CD14-positive monocyte (primary cell): Measurements from ENCODE around the gene EVA1C. TPM values are rescaled to one million over a fixed set of nuclear protein-coding genes. Genes with fewer than 3 reads are reported as not detected.
A peak's percentile ranks its signal among the peaks of the same experiment; 100 is the strongest.

ENCODE experiments used
- DNase-seq, 3 donors: peaks; one replicate each; pipeline ENCODE4 v3.0.0-alpha.2; 2011 to 2022
- H2AFZ ChIP-seq: 2 replicates; pipeline ENCODE4 v1.6.0; 2012; ENCODE audit warnings: mild to moderate bottlenecking, low read depth, low read length, inconsistent platforms; ENCODE audit not compliant: insufficient read depth, poor library complexity, severe bottlenecking
- H3K27ac ChIP-seq, 2 donors: 1 replicate in 1 of 2; 2 replicates in 1 of 2; pipeline ENCODE4 v1.5.1; 2012 to 2013; ENCODE audit warnings: low read length in 2 of 2, control low read depth in 1 of 2, inconsistent platforms in 1 of 2, low read depth in 1 of 2, mild to moderate bottlenecking in 1 of 2
- H3K27me3 ChIP-seq, 2 donors: one replicate each; pipeline versions ENCODE4 v1.6.0 to v1.6.1; 2011 to 2013; ENCODE audit warnings: low read length in 2 of 2; ENCODE audit not compliant: control insufficient read depth in 2 of 2, insufficient read depth in 2 of 2
- H3K36me3 ChIP-seq, 2 donors: replicated peaks in 1 of 2; 1 replicate in 1 of 2; 2 replicates in 1 of 2; pipeline versions ENCODE4 v1.5.1 to v1.6.1; 2012 to 2013; ENCODE audit warnings: low read length in 2 of 2, control low read depth in 1 of 2, inconsistent platforms in 1 of 2, mild to moderate bottlenecking in 1 of 2; ENCODE audit not compliant: insufficient read depth in 2 of 2, control insufficient read depth in 1 of 2
- H3K4me1 ChIP-seq, 2 donors: 1 replicate in 1 of 2; 2 replicates in 1 of 2; pipeline versions ENCODE4 v1.5.1 to v1.6.1; 2012 to 2013; ENCODE audit warnings: low read length in 2 of 2, control low read depth in 1 of 2, inconsistent platforms in 1 of 2, mild to moderate bottlenecking in 1 of 2, moderate library complexity in 1 of 2; ENCODE audit not compliant: insufficient read depth in 2 of 2, control insufficient read depth in 1 of 2
- H3K4me2 ChIP-seq: replicated peaks from 2 replicates; pipeline ENCODE3; 2012; ENCODE audit warnings: low read length, moderate library complexity, mild to moderate bottlenecking; ENCODE audit not compliant: poor library complexity, severe bottlenecking; ENCODE audit errors: extremely low read depth
- H3K4me3 ChIP-seq, 3 experiments: fragments of 200-600 bp in 1 of 3; sonication (generic) in 1 of 3; replicated peaks in 1 of 3; 1 replicate in 2 of 3; 2 replicates in 1 of 3; pipeline ENCODE4 v1.5.1; 2011 to 2013; ENCODE audit warnings: low read length in 3 of 3, mild to moderate bottlenecking in 3 of 3, control low read depth in 2 of 3, low read depth in 2 of 3, inconsistent platforms in 1 of 3, moderate library complexity in 1 of 3
- H3K79me2 ChIP-seq: 2 replicates; pipeline ENCODE4 v1.6.0; 2012; ENCODE audit warnings: mild to moderate bottlenecking, control low read depth, inconsistent platforms, low read length, moderate library complexity; ENCODE audit not compliant: insufficient read depth
- H3K9ac ChIP-seq: 2 replicates; pipeline ENCODE4 v1.6.0; 2017; ENCODE audit warnings: low read length, mild to moderate bottlenecking; ENCODE audit not compliant: insufficient read depth, poor library complexity, severe bottlenecking
- H3K9me3 ChIP-seq, 2 donors: replicated peaks in 1 of 2; 1 replicate in 1 of 2; 2 replicates in 1 of 2; pipeline versions ENCODE4 v1.5.1 to v1.6.1; 2012 to 2013; ENCODE audit warnings: low read length in 2 of 2, control low read depth in 1 of 2; ENCODE audit not compliant: control insufficient read depth in 1 of 2, insufficient read depth in 1 of 2
- H4K20me1 ChIP-seq: 2 replicates; pipeline ENCODE4 v1.6.0; 2012; ENCODE audit warnings: mild to moderate bottlenecking, low read length, control low read depth, moderate library complexity; ENCODE audit not compliant: insufficient read depth
- H3K27ac Mint-ChIP-seq, 7 donors: one replicate each; pipeline ENCODE4 v1.8.0; 2020; ENCODE audit warnings: mild to moderate bottlenecking in 7 of 7, mixed read lengths in 7 of 7, moderate library complexity in 6 of 7, inconsistent platforms in 2 of 7
- H3K27me3 Mint-ChIP-seq, 3 donors: one replicate each; pipeline ENCODE4 v1.8.0; 2021 to 2022; ENCODE audit warnings: low read depth in 3 of 3, mild to moderate bottlenecking in 3 of 3, mixed read lengths in 3 of 3, moderate library complexity in 3 of 3, inconsistent platforms in 1 of 3
- H3K36me3 Mint-ChIP-seq, 2 donors: one replicate each; pipeline ENCODE4 v1.8.0; 2020; ENCODE audit warnings: mixed read lengths in 2 of 2, inconsistent platforms in 1 of 2, mild to moderate bottlenecking in 1 of 2
- H3K4me1 Mint-ChIP-seq: one replicate; pipeline ENCODE4 v1.8.0; 2020; ENCODE audit warnings: mild to moderate bottlenecking, mixed read lengths
- H3K4me3 Mint-ChIP-seq, 2 donors: one replicate each; pipeline ENCODE4 v1.8.0; 2020; ENCODE audit warnings: mild to moderate bottlenecking in 2 of 2, mixed read lengths in 2 of 2, moderate library complexity in 1 of 2
- H3K9me3 Mint-ChIP-seq, 7 donors: one replicate each; pipeline ENCODE4 v1.8.0; 2020 to 2022; ENCODE audit warnings: mixed read lengths in 7 of 7, mild to moderate bottlenecking in 6 of 7, moderate library complexity in 6 of 7, inconsistent platforms in 2 of 7
- WGBS: methylation state at CpG from one replicate; pipeline ENCODE4 v1.1.5; 2013; ENCODE audit warnings: missing lambda C conversion rate; ENCODE audit not compliant: insufficient coverage; 5-methylcytosine and 5-hydroxymethylcytosine counted together
- intact Hi-C, 2 donors: fragments of 100-400 bp; cut with micrococcal nuclease; formaldehyde crosslinking; loops; one replicate each; pipeline versions ENCODE4 v1.15.0 to v1.15.1; 2023
- polyA minus RNA-seq: library from RNA; depleted of rRNA, polyadenylated mRNA; stranded (reverse); fragments of >200 nt; gene quantifications from 2 replicates; pipeline ENCODE4 v1.2.3, GENCODE V29; 2012
- polyA plus RNA-seq, 3 donors: library from polyadenylated mRNA; depleted of rRNA in 1 of 3; unstranded in 2 of 3; stranded (reverse) in 1 of 3; fragments of 300-500 nt in 2 of 3; fragments of >200 nt in 1 of 3; fragmentation: Illumina TruSeq in 2 of 3; gene quantifications; 1 replicate in 2 of 3; 2 replicates in 1 of 3; pipeline ENCODE4 v1.2.3, GENCODE V29; 2012 to 2021
- total RNA-seq, 12 experiments: library from RNA in 1 of 12; stranded (reverse) in 1 of 12; fragments of 120-200 nt in 1 of 12; gene quantifications; one replicate each; pipeline ENCODE4 v1.2.4 and lab custom pipeline; 2013 to 2026; ENCODE audit warnings: mixed read lengths in 6 of 12, inconsistent platforms in 1 of 12
- TF ChIP-seq, protein P1 (sequence below): fragments of 200-600 bp; IDR thresholded peaks from one replicate; pipeline ENCODE4 v1.8.0; 2022; ENCODE audit warnings: antibody characterized with exemption, mild to moderate bottlenecking

The EVA1C gene, protein sequence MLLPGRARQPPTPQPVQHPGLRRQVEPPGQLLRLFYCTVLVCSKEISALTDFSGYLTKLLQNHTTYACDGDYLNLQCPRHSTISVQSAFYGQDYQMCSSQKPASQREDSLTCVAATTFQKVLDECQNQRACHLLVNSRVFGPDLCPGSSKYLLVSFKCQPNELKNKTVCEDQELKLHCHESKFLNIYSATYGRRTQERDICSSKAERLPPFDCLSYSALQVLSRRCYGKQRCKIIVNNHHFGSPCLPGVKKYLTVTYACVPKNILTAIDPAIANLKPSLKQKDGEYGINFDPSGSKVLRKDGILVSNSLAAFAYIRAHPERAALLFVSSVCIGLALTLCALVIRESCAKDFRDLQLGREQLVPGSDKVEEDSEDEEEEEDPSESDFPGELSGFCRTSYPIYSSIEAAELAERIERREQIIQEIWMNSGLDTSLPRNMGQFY
- 1.3 TPM for total RNA-seq (2013)
- under 1 TPM; 0.37 to 0.73 (median 0.63) TPM for polyA plus RNA-seq
- polyA minus RNA-seq = 1.5 and 1.8 TPM in 2 replicates
- 0.50 to 1.7 (median 0.96) reads per million in 11 experiments for total RNA-seq (lab: John Stamatoyannopoulos, UW)

DNA sequence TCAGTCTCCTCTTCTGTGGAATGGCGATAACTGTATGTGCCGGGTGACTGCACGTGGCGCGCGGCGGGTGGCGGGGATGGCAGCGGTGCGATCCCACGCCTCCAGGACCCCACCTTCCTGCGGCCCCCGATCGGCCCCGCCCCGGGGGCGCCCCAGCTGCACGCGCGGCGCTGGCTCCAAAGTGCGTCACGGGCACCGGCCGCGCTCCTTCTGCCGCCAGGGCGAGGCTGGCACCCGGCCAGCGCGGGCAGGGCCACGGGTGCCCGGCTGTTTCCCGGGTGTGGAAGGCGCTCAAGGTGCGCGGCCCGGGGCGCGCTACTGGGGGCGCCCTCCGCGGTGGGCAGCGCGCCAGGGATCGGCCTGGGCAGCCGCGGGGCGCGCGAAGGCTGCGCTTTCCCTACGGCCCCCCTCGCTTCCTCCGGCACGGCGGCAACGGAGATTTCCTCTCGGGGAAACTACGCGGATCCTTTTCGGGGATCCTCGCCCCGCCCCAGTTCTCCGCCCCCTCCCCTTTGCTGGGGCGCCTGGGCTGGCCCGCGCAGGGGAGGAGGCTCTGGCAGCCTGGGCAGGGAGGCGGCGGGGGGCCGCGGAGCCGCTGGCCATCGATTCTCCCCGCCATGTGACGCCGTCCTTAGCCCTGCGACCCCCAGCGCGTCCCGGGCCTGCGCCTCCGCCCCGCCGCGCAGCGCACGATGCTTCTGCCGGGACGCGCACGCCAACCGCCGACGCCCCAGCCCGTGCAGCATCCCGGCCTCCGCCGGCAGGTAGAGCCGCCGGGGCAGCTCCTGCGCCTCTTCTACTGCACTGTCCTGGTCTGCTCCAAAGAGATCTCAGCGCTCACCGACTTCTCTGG, at the start of gene EVA1C:
TSS of gene EVA1C (plus strand) at position 545 of the 853 bp plus-strand sequence. CDS start at position 693, 148 bp downstream.
- H3K9ac ChIP-seq = peak within 1 kb of the TSS; percentile 73
- TF ChIP-seq, protein P1, sequence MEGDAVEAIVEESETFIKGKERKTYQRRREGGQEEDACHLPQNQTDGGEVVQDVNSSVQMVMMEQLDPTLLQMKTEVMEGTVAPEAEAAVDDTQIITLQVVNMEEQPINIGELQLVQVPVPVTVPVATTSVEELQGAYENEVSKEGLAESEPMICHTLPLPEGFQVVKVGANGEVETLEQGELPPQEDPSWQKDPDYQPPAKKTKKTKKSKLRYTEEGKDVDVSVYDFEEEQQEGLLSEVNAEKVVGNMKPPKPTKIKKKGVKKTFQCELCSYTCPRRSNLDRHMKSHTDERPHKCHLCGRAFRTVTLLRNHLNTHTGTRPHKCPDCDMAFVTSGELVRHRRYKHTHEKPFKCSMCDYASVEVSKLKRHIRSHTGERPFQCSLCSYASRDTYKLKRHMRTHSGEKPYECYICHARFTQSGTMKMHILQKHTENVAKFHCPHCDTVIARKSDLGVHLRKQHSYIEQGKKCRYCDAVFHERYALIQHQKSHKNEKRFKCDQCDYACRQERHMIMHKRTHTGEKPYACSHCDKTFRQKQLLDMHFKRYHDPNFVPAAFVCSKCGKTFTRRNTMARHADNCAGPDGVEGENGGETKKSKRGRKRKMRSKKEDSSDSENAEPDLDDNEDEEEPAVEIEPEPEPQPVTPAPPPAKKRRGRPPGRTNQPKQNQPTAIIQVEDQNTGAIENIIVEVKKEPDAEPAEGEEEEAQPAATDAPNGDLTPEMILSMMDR = peak; percentile 9
- WGBS = under 1% methylated on average over 104 of the region's 104 CpGs
- H4K20me1 ChIP-seq = no peaks in the 10 kb centered on the region
- no peaks in the 10 kb centered on the region for H3K36me3 ChIP-seq
- H3K36me3 Mint-ChIP-seq = peaks cover 0 to 3% of the 10 kb centered on the region in 2 donors
- peak within 1 kb of the TSS; percentile 79 to 95 (median 83) for H3K4me3 ChIP-seq
- no peaks in the 10 kb centered on the region for H3K79me2 ChIP-seq
- intact Hi-C loops = loop anchor here in 1 of 2 donors (5.0 kb wide), 1 partner anchor 150 kb away; no protein-coding TSS in a partner anchor
- H3K27me3 Mint-ChIP-seq = peaks cover 15 to 23% (median 16%) of the 10 kb centered on the region in 3 donors
- H3K4me3 Mint-ChIP-seq = peak within 1 kb of the TSS; percentile 97 to 98
- peaks cover 17% of the 10 kb centered on the region for H3K4me1 Mint-ChIP-seq
- peaks cover 14 to 19% of the 10 kb centered on the region in 2 donors for H3K4me1 ChIP-seq
- peak within 1 kb of the TSS; percentile 46 to 70 for H3K27ac ChIP-seq
- H3K27ac Mint-ChIP-seq = peak within 1 kb of the TSS; percentile 72 to 92 (median 79)
- peaks cover 0 to 8% of the 10 kb centered on the region in 2 donors for H3K27me3 ChIP-seq
- peak; percentile 20 to 30 (median 23) for DNase-seq
- peak within 1 kb of the TSS; percentile 97 for H2AFZ ChIP-seq
- H3K4me2 ChIP-seq = peak within 1 kb of the TSS; percentile 94
- no peaks in the 10 kb centered on the region for H3K9me3 ChIP-seq
- no peaks in the 10 kb centered on the region for H3K9me3 Mint-ChIP-seq

DNA sequence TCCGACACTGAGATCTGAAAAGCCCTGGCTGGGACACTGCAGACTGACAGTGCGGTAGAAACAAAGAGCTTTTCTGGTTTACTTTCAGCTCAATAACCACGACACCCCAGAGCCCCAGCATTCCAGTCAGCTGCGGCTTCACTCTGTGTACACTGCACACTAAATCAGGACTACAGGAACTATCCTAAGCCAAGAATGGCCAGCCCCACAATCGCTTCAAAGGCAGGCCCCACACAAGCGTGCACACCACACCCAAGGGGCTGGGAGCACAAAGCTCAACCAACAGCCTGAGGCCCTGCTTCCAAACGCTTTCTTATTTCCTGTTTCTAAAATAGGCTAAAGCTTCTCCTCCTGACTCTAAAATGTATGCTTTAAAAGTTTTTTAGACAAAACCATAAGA, 48.1 kb upstream of the EVA1C start:
- Mint-ChIP-seq H3K4me3 (no peak overlapping the region), H3K27ac (peak overlapping the region in 5 of 7 donors; percentile 27 to 75 (median 72)), H3K9me3 (no peaks in the 10 kb centered on the region), H3K36me3 (peaks cover 84 to 91% of the 10 kb centered on the region in 2 donors), H3K4me1 (peaks cover 3% of the 10 kb centered on the region), H3K27me3 (peaks cover 0 to 2% (median 0%) of the 10 kb centered on the region in 3 donors)
- no peak for DNase-seq
- 82% methylated on average over 6 of the region's 7 CpGs for WGBS
- TF ChIP-seq, protein P1 = no peak
- Histone ChIP-seq H3K36me3 (peaks cover 87 to 96% of the 10 kb centered on the region in 2 donors), H3K27ac (peak overlapping the region in 1 of 2 donors; percentile 31), H4K20me1 (no peaks in the 10 kb centered on the region), H3K4me2 (no peak overlapping the region), H3K9ac (no peak overlapping the region), H3K4me3 (no peak overlapping the region), H3K27me3 (no peaks in the 10 kb centered on the region), H3K9me3 (no peaks in the 10 kb centered on the region), H2AFZ (no peak overlapping the region), H3K79me2 (no peaks in the 10 kb centered on the region), H3K4me1 (no peaks in the 10 kb centered on the region)
- intact Hi-C loops = no loop called here
